ENCODE data around the gene ZNF367.

ZNF367 gene

DNA sequence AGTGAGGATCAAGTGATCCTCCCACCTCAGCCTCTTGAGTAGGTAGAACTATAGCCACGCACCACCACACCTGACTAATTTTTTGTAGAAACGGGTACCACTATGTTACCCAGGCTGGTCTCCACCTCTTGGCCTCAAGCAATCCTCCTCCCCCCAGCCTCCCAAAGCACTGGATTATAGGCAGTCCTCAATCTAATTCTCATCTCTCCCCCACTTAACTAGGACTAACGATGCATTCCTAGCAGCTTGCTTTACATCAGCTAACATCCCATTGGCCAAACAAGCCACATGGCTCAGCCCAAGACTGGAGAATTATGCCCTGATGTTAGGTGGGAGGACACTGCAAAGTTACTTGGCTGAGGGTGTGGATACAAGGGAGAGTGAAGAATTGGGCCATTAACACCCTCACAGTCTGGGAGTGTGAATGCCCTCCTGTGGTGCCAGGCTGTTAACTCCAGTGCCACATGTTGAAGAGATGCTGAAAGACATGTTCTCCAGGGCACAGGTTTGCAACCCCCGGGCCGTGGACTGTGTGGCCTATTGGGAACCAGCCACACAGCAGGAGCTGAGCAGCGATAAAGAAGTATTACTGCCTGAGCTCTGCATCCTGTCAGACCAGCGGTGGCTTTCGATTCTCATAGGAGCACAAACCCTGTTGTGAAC lies 5.3 kb upstream of the ZNF367 start:
- DNase-seq (ENCODE audit: insufficient read length, low spot score) (no peak), FAIRE-seq (no peak)
- TF ChIP-seq TAF1 (IDR thresholded peaks at IDR 0.05; ENCODE audit: low read depth, low read length) (no peak), PAX5 (IDR thresholded peaks at IDR 0.05; ENCODE audit: insufficient read depth, low read length, severe bottlenecking) (no peak), SPI1 (IDR thresholded peaks at IDR 0.05; ENCODE audit: low read depth, low read length) (no peak), POLR2AphosphoS5 (IDR thresholded peaks at IDR 0.05; ENCODE audit: low read depth, low read length) (no peak), POU2F2 (IDR thresholded peaks at IDR 0.05; ENCODE audit: low read depth, low read length) (no peak), POLR2A (IDR thresholded peaks at IDR 0.05; ENCODE audit: low read depth, low read length) (no peak)

DNA sequence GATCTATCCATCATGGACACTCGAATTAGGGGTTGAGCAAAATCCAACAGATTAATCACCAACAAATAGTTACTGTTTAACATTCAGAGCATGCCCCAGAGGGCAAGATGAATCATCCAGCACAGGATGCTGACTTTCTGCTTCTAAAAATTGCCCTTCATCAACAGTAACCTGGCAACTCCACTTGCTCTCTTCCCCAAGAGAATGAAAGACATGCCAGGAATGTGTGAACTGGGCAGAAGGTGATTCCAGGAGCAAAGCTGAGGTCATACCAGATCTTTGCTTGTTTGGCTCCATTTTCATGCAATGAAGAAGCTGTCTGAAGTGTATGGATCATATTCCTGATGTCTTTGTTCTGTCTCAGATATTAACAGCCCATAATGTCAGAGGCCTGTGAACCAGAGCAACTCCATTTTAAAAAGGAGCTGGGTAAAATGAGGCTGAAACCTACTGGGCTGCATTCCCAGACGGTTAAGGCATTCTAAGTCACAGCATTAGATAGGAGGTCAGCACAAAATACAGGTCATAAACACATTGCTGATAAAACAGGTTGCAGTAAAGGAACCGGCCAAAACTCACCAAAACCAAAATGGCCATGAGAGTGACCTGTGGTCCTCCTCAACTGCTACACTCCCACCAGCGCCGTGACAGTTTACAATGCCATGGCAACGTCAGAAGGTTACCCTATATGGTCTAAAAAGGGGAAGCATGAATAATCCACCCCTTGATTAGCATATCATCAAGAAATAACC lies 2.5 kb upstream of the ZNF367 start:
- DNase-seq (ENCODE audit: insufficient read length, low spot score), result no peak
- no peak for TF ChIP-seq PAX5 (IDR thresholded peaks at IDR 0.05; ENCODE audit: insufficient read depth, low read length, severe bottlenecking)
- TF ChIP-seq POU2F2 (IDR thresholded peaks at IDR 0.05; ENCODE audit: low read depth, low read length), result peak; percentile 52; the same call in 1 of the 2 replicates
- peak; percentile 84 for FAIRE-seq

DNA sequence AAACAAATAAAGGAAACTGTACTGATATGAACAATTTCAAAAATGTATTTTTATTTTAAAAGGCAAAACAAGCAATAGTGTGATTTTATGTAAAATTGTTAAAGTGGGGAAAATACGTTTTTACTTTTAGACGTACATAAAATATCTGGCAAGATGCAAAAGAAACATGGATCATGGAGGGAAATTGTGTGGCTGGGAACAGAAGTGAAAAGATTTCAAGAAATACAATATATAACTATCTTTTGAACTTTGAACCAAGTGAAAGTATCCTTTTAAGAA lies 1.5 kb upstream of the ZNF367 start:
- FAIRE-seq (no peak), DNase-seq (ENCODE audit: insufficient read length, low spot score) (no peak)
- TF ChIP-seq SPI1 (IDR thresholded peaks at IDR 0.05; ENCODE audit: low read depth, low read length) (no peak), POLR2A (IDR thresholded peaks at IDR 0.05; ENCODE audit: low read depth, low read length) (no peak), POLR2AphosphoS5 (IDR thresholded peaks at IDR 0.05; ENCODE audit: low read depth, low read length) (no peak), POU2F2 (IDR thresholded peaks at IDR 0.05; ENCODE audit: low read depth, low read length) (no peak), TAF1 (IDR thresholded peaks at IDR 0.05; ENCODE audit: low read depth, low read length) (no peak), PAX5 (IDR thresholded peaks at IDR 0.05; ENCODE audit: insufficient read depth, low read length, severe bottlenecking) (no peak)

- FAIRE-seq (peak; percentile 84), DNase-seq (ENCODE audit: insufficient read length, low spot score) (peak; percentile 32)
- TF ChIP-seq PAX5 (IDR thresholded peaks at IDR 0.05; ENCODE audit: insufficient read depth, low read length, severe bottlenecking) (no peak), SPI1 (IDR thresholded peaks at IDR 0.05; ENCODE audit: low read depth, low read length) (no peak), POLR2AphosphoS5 (IDR thresholded peaks at IDR 0.05; ENCODE audit: low read depth, low read length) (no peak), TAF1 (IDR thresholded peaks at IDR 0.05; ENCODE audit: low read depth, low read length) (0 out of 2 replicates have a peak, but pooled peaks have one; percentile 23), POU2F2 (IDR thresholded peaks at IDR 0.05; ENCODE audit: low read depth, low read length) (no peak), POLR2A (IDR thresholded peaks at IDR 0.05; ENCODE audit: low read depth, low read length) (peak; percentile 31; the same call in 1 of the 2 replicates)
Observed at GRCh38 chr9:96418920-96419690, 935 bp upstream of the ZNF367 start.

DNA sequence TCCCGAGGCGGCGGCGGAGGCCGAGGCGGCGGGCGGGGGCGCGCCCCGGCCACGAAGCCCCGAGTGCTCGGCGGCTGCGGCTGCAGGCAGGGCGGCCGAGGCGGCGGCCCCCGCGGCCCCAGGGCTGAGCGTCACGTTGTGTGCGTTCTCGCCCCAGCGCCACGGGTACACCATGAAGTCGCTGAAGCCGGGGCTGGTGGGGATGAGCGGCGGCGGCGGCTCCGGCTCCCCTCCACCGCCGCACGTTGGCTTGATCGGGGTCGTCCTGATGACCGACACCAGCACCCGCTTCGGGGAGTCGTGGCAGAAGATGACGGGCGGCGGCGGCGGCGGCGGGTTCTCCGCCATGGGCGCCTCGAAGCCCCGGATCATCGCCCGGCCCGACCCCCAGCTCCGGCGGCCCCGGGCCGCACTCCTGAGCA lies 498 bp downstream of the ZNF367 start:
- DNase-seq (ENCODE audit: insufficient read length, low spot score), result peak; percentile 17
- FAIRE-seq, result no peak
- TF ChIP-seq PAX5 (IDR thresholded peaks at IDR 0.05; ENCODE audit: insufficient read depth, low read length, severe bottlenecking) (no peak), SPI1 (IDR thresholded peaks at IDR 0.05; ENCODE audit: low read depth, low read length) (no peak), POLR2AphosphoS5 (IDR thresholded peaks at IDR 0.05; ENCODE audit: low read depth, low read length) (no peak), POLR2A (IDR thresholded peaks at IDR 0.05; ENCODE audit: low read depth, low read length) (no peak), POU2F2 (IDR thresholded peaks at IDR 0.05; ENCODE audit: low read depth, low read length) (no peak)

GRCh38 chr9:96417051-96417586 lies 1.1 kb downstream of the ZNF367 start:
- no peak for TF ChIP-seq POLR2AphosphoS5 (IDR thresholded peaks at IDR 0.05; ENCODE audit: low read depth, low read length)
- TF ChIP-seq TAF1 (IDR thresholded peaks at IDR 0.05; ENCODE audit: low read depth, low read length), result peak; percentile 50; the same call in 1 of the 2 replicates
- TF ChIP-seq POU2F2 (IDR thresholded peaks at IDR 0.05; ENCODE audit: low read depth, low read length), result 0 out of 2 replicates have a peak, but pooled peaks have one; percentile 34
- TF ChIP-seq POLR2A (IDR thresholded peaks at IDR 0.05; ENCODE audit: low read depth, low read length), result peak; percentile 74
- FAIRE-seq (peak; percentile 89), DNase-seq (ENCODE audit: insufficient read length, low spot score) (peak; percentile 81)

GRCh38 chr9:96413302-96414221 lies 4.6 kb downstream of the ZNF367 start:
- DNase-seq (ENCODE audit: insufficient read length, low spot score), result no peak
- peak; percentile 43 for FAIRE-seq
- TF ChIP-seq SPI1 (IDR thresholded peaks at IDR 0.05; ENCODE audit: low read depth, low read length), result peak; percentile 91
- TF ChIP-seq PAX5 (IDR thresholded peaks at IDR 0.05; ENCODE audit: insufficient read depth, low read length, severe bottlenecking), result no peak

GRCh38 chr9:96412174-96412913 lies 5.8 kb downstream of the ZNF367 start:
- DNase-seq (ENCODE audit: insufficient read length, low spot score) (no peak), FAIRE-seq (no peak)
- TF ChIP-seq POLR2A (IDR thresholded peaks at IDR 0.05; ENCODE audit: low read depth, low read length), result no peak
- TF ChIP-seq SPI1 (IDR thresholded peaks at IDR 0.05; ENCODE audit: low read depth, low read length), result no peak
- TF ChIP-seq POLR2AphosphoS5 (IDR thresholded peaks at IDR 0.05; ENCODE audit: low read depth, low read length), result no peak
- no peak for TF ChIP-seq TAF1 (IDR thresholded peaks at IDR 0.05; ENCODE audit: low read depth, low read length)
- no peak for TF ChIP-seq PAX5 (IDR thresholded peaks at IDR 0.05; ENCODE audit: insufficient read depth, low read length, severe bottlenecking)
- no peak for TF ChIP-seq POU2F2 (IDR thresholded peaks at IDR 0.05; ENCODE audit: low read depth, low read length)
